Esophagus squamous epithelium (tissue), 5 donors: ENCODE measurements around the gene ZC3H13. TPM values are rescaled to one million over a fixed set of nuclear protein-coding genes. Genes with fewer than 3 reads are reported as not detected.

Experiments used
- DNase-seq: peaks from one replicate; lab custom pipeline; 2025; lab: John Stamatoyannopoulos, UW
- H3K27ac ChIP-seq, 4 donors: fragments of 200-600 bp; sonication (generic); one replicate each; pipeline ENCODE4 v1.5.1; 2016 to 2019; ENCODE audit warnings: mild to moderate bottlenecking in 1 of 4
- H3K27me3 ChIP-seq, 4 donors: fragments of 200-600 bp; sonication (generic); 1 replicate in 3 of 4; 2 replicates in 1 of 4; pipeline versions ENCODE4 v1.5.1 to v1.6.0; 2017 to 2021; ENCODE audit warnings: antibody characterized with exemption in 1 of 4
- H3K36me3 ChIP-seq, 3 donors: fragments of 200-600 bp; sonication (generic); one replicate each; pipeline ENCODE4 v1.5.1; 2016 to 2019
- H3K4me1 ChIP-seq, 3 donors: fragments of 200-600 bp; sonication (generic); one replicate each; pipeline ENCODE4 v1.5.1; 2017 to 2019
- H3K4me3 ChIP-seq, 4 donors: fragments of 200-600 bp; sonication (generic); 1 replicate in 3 of 4; 2 replicates in 1 of 4; pipeline ENCODE4 v1.5.1; 2016 to 2019; ENCODE audit warnings: mild to moderate bottlenecking in 2 of 4, moderate library complexity in 1 of 4
- H3K9me3 ChIP-seq, 3 donors: fragments of 200-600 bp; sonication (generic); one replicate each; pipeline ENCODE4 v1.5.1; 2016 to 2019
- CTCF ChIP-seq, 6 experiments: fragments of 450-650 bp in 4 of 6; fragments of 200-600 bp in 2 of 6; sonication (generic) in 2 of 6; IDR thresholded peaks; one replicate each; pipeline ENCODE4 v1.5.1; 2016 to 2019; ENCODE audit warnings: antibody characterized with exemption in 6 of 6, mild to moderate bottlenecking in 4 of 6, moderate library complexity in 4 of 6
- POLR2A ChIP-seq, 4 donors: fragments of 450-650 bp; IDR thresholded peaks; one replicate each; pipeline ENCODE4 v1.6.1; 2017; ENCODE audit warnings: antibody characterized with exemption in 4 of 4, mild to moderate bottlenecking in 4 of 4, moderate library complexity in 3 of 4
- WGBS, 2 donors: methylation state at CpG; one replicate each; pipeline ENCODE4 v1.1.5; 2018; 5-methylcytosine and 5-hydroxymethylcytosine counted together
- intact Hi-C: fragments of 100-400 bp; cut with DNase I; formaldehyde crosslinking; loops from one replicate; pipeline ENCODE4 v1.15.0; 2022
- total RNA-seq, 4 donors: library from RNA; depleted of rRNA; stranded (reverse); fragments of >200 nt; gene quantifications; one replicate each; pipeline ENCODE4 v1.1.0, GENCODE V29; 2016
- donor health status: DM: yes; HTN: yes; CAD: no.

ZC3H13 gene
- total RNA-seq, 4 donors from 2014 or later: 12.4 to 28.8 (median 15.3) TPM

DNA sequence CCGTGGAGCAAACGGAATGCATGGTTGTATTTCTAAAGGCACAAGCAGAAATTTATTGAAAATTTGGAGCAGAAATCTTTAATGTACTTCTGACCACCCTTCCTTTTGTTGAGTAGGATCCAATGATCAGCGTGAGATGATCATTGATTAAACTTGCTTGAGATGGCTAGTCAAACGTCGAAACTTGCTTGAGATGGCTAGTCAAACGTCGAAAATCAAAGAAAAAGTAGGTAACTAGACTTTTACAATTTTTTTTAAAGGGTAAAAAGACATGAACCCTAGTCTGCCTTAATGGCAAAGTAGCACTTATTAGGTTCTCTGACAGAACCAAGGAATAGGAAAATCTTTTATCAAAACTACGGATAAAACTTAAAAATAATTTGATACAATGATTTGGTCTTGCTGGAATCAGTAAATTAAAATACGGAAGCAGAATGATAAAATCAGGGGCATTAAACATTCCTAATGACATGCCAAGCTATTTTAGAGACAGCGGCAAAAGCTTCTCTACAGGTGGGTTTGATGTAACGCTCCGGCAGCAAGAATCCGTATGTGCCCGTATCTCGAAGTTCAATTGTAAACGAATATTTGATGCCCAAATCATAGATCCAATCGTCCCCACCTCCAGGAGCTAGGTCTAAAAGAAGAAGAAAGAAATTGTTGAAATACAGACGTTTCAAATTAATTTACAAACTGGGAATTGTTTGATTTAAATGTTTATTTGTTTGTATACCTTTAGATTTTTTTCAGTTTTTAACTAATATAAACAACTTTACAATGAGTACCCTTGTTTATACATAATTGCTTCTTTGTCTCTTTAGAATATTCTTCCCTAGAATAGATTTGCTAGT is 841 bp upstream of the ZC3H13 start:
- no peak for DNase-seq
- intact Hi-C loops: no loop called here
- Histone ChIP-seq H3K9me3 (no peaks in the 10 kb centered on the region), H3K27ac (peak overlapping the region; percentile 90 to 98 (median 95)), H3K4me1 (peaks cover 6 to 39% (median 14%) of the 10 kb centered on the region in 3 donors), H3K36me3 (no peaks in the 10 kb centered on the region), H3K4me3 (peak overlapping the region; percentile 74 to 98 (median 88)), H3K27me3 (peaks cover 0 to 15% (median 0%) of the 10 kb centered on the region in 4 donors)
- TF ChIP-seq POLR2A (IDR thresholded peaks at IDR 0.05): no peak
- TF ChIP-seq CTCF (IDR thresholded peaks at IDR 0.05): no peak
- WGBS, 2 donors: 24 to 26% methylated on average over 18 of the region's 18 CpGs

- H3K36me3 ChIP-seq: no peaks in the 10 kb centered on the region
- H3K4me3 ChIP-seq: peak overlapping the region; percentile 74 to 98 (median 88)
- WGBS, 2 donors: 0 to 4% methylated on average over 7 of the region's 7 CpGs
- DNase-seq: no peak
- peaks cover 6 to 39% (median 14%) of the 10 kb centered on the region in 3 donors for H3K4me1 ChIP-seq
- peak overlapping the region; percentile 90 to 98 (median 95) for H3K27ac ChIP-seq
- H3K27me3 ChIP-seq: peaks cover 0 to 15% (median 0%) of the 10 kb centered on the region in 4 donors
- no peaks in the 10 kb centered on the region for H3K9me3 ChIP-seq
- intact Hi-C loops: no loop called here
- no peak for TF ChIP-seq CTCF (IDR thresholded peaks at IDR 0.05)
- no peak for TF ChIP-seq POLR2A (IDR thresholded peaks at IDR 0.05)
These were observed 603 bp downstream of the ZC3H13 start for GRCh38 chr13:46051968-46052318.

DNA sequence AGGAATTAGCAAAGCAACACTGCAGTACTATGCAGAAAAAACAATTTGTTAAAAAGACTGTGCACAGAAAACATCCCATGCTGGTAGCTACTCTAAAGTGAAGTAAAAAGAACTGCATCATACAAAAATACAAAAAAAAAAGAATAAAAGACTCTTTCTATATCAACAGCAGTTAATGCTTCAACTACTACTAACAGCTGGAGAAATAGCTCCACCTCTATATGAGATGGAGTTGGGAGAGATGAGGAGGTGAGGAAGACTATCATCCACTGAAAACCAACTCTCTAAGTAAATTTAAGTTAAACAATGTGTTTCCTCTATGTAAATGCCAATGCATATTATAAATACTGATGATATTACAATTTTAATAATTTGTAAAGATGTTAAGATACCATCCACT is 1.8 kb downstream of the ZC3H13 start:
- no peaks in the 10 kb centered on the region for H3K9me3 ChIP-seq
- H3K27me3 ChIP-seq: peaks cover 0 to 15% (median 0%) of the 10 kb centered on the region in 4 donors
- intact Hi-C loops: no loop called here
- peaks cover 6 to 39% (median 14%) of the 10 kb centered on the region in 3 donors for H3K4me1 ChIP-seq
- no peak overlapping the region for H3K4me3 ChIP-seq
- no peaks in the 10 kb centered on the region for H3K36me3 ChIP-seq
- DNase-seq: no peak
- H3K27ac ChIP-seq: no peak overlapping the region
- TF ChIP-seq POLR2A (IDR thresholded peaks at IDR 0.05): no peak
- no peak for TF ChIP-seq CTCF (IDR thresholded peaks at IDR 0.05)

GRCh38 chr13:46045424-46045823 is 7.1 kb downstream of the ZC3H13 start:
- H3K27me3 ChIP-seq: no peaks in the 10 kb centered on the region
- no peak overlapping the region for H3K27ac ChIP-seq
- peaks cover 0 to 26% (median 0%) of the 10 kb centered on the region in 3 donors for H3K36me3 ChIP-seq
- WGBS, 2 donors: 79 to 80% methylated on average over 2 of the region's 2 CpGs
- peaks cover 0 to 10% (median 2%) of the 10 kb centered on the region in 3 donors for H3K4me1 ChIP-seq
- intact Hi-C loops: no loop called here
- H3K9me3 ChIP-seq: no peaks in the 10 kb centered on the region
- DNase-seq: no peak
- TF ChIP-seq POLR2A (IDR thresholded peaks at IDR 0.05): no peak
- no peak for TF ChIP-seq CTCF (IDR thresholded peaks at IDR 0.05)
- H3K4me3 ChIP-seq: no peak overlapping the region

GRCh38 chr13:46043647-46044046 is 8.9 kb downstream of the ZC3H13 start:
- Histone ChIP-seq H3K27me3 (no peaks in the 10 kb centered on the region), H3K36me3 (peaks cover 0 to 43% (median 2%) of the 10 kb centered on the region in 3 donors), H3K4me3 (no peak overlapping the region), H3K27ac (no peak overlapping the region), H3K9me3 (no peaks in the 10 kb centered on the region), H3K4me1 (no peaks in the 10 kb centered on the region)
- 88 to 93% methylated on average over 5 of the region's 5 CpGs for WGBS, 2 donors
- TF ChIP-seq CTCF (IDR thresholded peaks at IDR 0.05): no peak
- TF ChIP-seq POLR2A (IDR thresholded peaks at IDR 0.05): no peak
- no peak for DNase-seq
- intact Hi-C loops: no loop called here
